GM12878 (cell line): ENCODE results near the gene ELK3. TPM values are rescaled to one million over a fixed set of nuclear protein-coding genes. Genes with fewer than 3 reads are reported as not detected.
A peak's percentile ranks its signal among the peaks of the same experiment; 100 is the strongest.

Source experiments
- ATAC-seq: fragments of 200-7000 bp; cut with Tn5 transposase; 3 replicates; pipeline ENCODE4 v1.9.1; 2020; ENCODE audit warnings: mild to moderate bottlenecking, moderate library complexity
- BruUV-seq: library from RNA; stranded (reverse); fragments of 400-500 nt; replicated peaks from 2 replicates; lab custom pipeline; 2021; lab: Mats Ljungman, UMichigan
- CTCF ChIA-PET: fragments of 300-600 bp; sonication (Branson Sonifier 250); formaldehyde crosslinking; extraction: SDS; loops from one replicate; lab custom pipeline; 2021; ENCODE audit warnings: inconsistent platforms; lab: Yijun Ruan, JAX
- POLR2A ChIA-PET: fragments of 350-600 bp; formaldehyde crosslinking; extraction: SDS; loops from one replicate; lab custom pipeline; 2021; ENCODE audit warnings: inconsistent platforms; lab: Charles Lee
- RAD21 ChIA-PET: fragments of 300-600 bp; sonication (Branson Sonifier 250); formaldehyde crosslinking; loops from one replicate; lab custom pipeline; 2023; ENCODE audit warnings: antibody characterized with exemption; ENCODE audit not compliant: unreplicated experiment; lab: Charles Lee
- SMC1A ChIA-PET: fragments of 300-600 bp; sonication (Branson Sonifier 250); formaldehyde crosslinking; loops from one replicate; lab custom pipeline; 2023; ENCODE audit not compliant: unreplicated experiment, uncharacterized antibody; lab: Charles Lee
- DNase-seq: peaks from one replicate; pipeline ENCODE4 v3.0.0-alpha.2; 2011; ENCODE audit warnings: low read depth, low spot score
- FAIRE-seq: peaks from 3 replicates; lab custom pipeline; 2011; peaks lifted over from hg19 to GRCh38; lab: Jason Lieb, UNC
- H2AFZ ChIP-seq: 2 replicates; pipeline ENCODE4 v1.6.0; 2011; ENCODE audit warnings: low read depth, low read length, control low read depth; ENCODE audit not compliant: control insufficient read depth
- H3K27ac ChIP-seq: 2 replicates; pipeline ENCODE4 v1.5.1; 2011; ENCODE audit warnings: control low read depth; ENCODE audit not compliant: control insufficient read depth, insufficient read depth
- H3K27me3 ChIP-seq, 2 experiments: replicated peaks in 1 of 2; 2 replicates each; pipeline versions ENCODE4 v1.6.0 to v1.6.1; 2011; ENCODE audit warnings: low read length in 1 of 2; ENCODE audit not compliant: control insufficient read depth in 2 of 2, insufficient read depth in 2 of 2
- H3K36me3 ChIP-seq, 2 experiments: 2 replicates each; pipeline ENCODE4 v1.5.1; 2011; ENCODE audit warnings: low read length in 1 of 2; ENCODE audit not compliant: control insufficient read depth in 2 of 2, insufficient read depth in 2 of 2
- H3K4me1 ChIP-seq: 2 replicates; pipeline ENCODE4 v1.6.1; 2011; ENCODE audit warnings: mild to moderate bottlenecking, low read length, moderate library complexity, mixed read lengths; ENCODE audit not compliant: control insufficient read depth, insufficient read depth
- H3K4me2 ChIP-seq: 2 replicates; pipeline ENCODE4 v1.6.0; 2011; ENCODE audit warnings: control low read depth; ENCODE audit not compliant: control insufficient read depth, insufficient read depth
- H3K4me3 ChIP-seq: fragments of 200-600 bp; sonication (generic); 2 replicates; pipeline ENCODE4 v1.5.1; 2016
- H3K79me2 ChIP-seq: 2 replicates; pipeline ENCODE4 v1.6.0; 2011; ENCODE audit warnings: low read length; ENCODE audit not compliant: control insufficient read depth, insufficient read depth
- H3K9ac ChIP-seq: 2 replicates; pipeline ENCODE4 v1.8.0; 2011; ENCODE audit warnings: low read length, control low read depth, mixed read lengths; ENCODE audit not compliant: control insufficient read depth, insufficient read depth
- H3K9me3 ChIP-seq: replicated peaks from 3 replicates; pipeline ENCODE4 v1.5.1; 2011; ENCODE audit warnings: mild to moderate bottlenecking, low read length; ENCODE audit not compliant: control insufficient read depth, insufficient read depth
- H4K20me1 ChIP-seq: 2 replicates; pipeline ENCODE4 v1.6.0; 2011; ENCODE audit not compliant: control insufficient read depth, insufficient read depth
- CEBPB ChIP-seq, 2 experiments: fragments of 150-350 bp in 1 of 2; IDR thresholded peaks; 2 replicates each; pipeline ENCODE4 v1.6.1; 2012 to 2014; ENCODE audit warnings: low read depth in 2 of 2, low read length in 2 of 2, borderline replicate concordance in 1 of 2, inconsistent platforms in 1 of 2
- CHD4 ChIP-seq: fragments of 200-600 bp; sonication (generic); IDR thresholded peaks from 2 replicates; pipeline ENCODE4 v1.6.1; 2016; ENCODE audit warnings: mild to moderate bottlenecking
- EED ChIP-seq: sonication (generic); IDR thresholded peaks from 2 replicates; pipeline ENCODE4 v1.6.1; 2016; ENCODE audit warnings: antibody characterized with exemption, low read depth
- ETV6 ChIP-seq, 2 experiments: fragments of 450-650 bp in 1 of 2; IDR thresholded peaks in 1 of 2; conservative IDR thresholded peaks in 1 of 2; 2 replicates each; pipeline ENCODE4 v1.6.1; 2014; ENCODE audit warnings: antibody characterized with exemption in 1 of 2, borderline replicate concordance in 1 of 2, low read depth in 1 of 2, mild to moderate bottlenecking in 1 of 2, moderate library complexity in 1 of 2
- FOS ChIP-seq: IDR thresholded peaks from 3 replicates; pipeline ENCODE4 v1.6.1; 2011; ENCODE audit warnings: borderline replicate concordance; ENCODE audit not compliant: insufficient read length; ENCODE audit errors: extremely low read depth
- IRF3 ChIP-seq: fragments of 450-650 bp; IDR thresholded peaks from 2 replicates; pipeline ENCODE4 v1.6.1; 2014; ENCODE audit warnings: mild to moderate bottlenecking
- IRF4 ChIP-seq: IDR thresholded peaks from 2 replicates; pipeline ENCODE4 v1.6.1; 2011; ENCODE audit warnings: low read depth, low read length
- JUNB ChIP-seq: IDR thresholded peaks from 2 replicates; pipeline ENCODE4 v1.6.1; 2016; ENCODE audit warnings: antibody characterized with exemption, mild to moderate bottlenecking
- MEF2B ChIP-seq: fragments of 450-650 bp; IDR thresholded peaks from 2 replicates; pipeline ENCODE4 v1.6.1; 2018; ENCODE audit warnings: mild to moderate bottlenecking, moderate library complexity; ENCODE audit not compliant: partially characterized antibody, poor library complexity, severe bottlenecking
- MLLT1 ChIP-seq: fragments of 450-650 bp; IDR thresholded peaks from 2 replicates; pipeline ENCODE4 v1.6.1; 2016; ENCODE audit warnings: mild to moderate bottlenecking
- MXI1 ChIP-seq: fragments of 150-350 bp; IDR thresholded peaks from 2 replicates; pipeline ENCODE4 v1.6.1; 2011; ENCODE audit warnings: low read depth, mild to moderate bottlenecking, inconsistent platforms, low read length, improper control_type of control experiment
- NRF1 ChIP-seq: conservative IDR thresholded peaks from 2 replicates; pipeline ENCODE4 v1.6.1; 2011; ENCODE audit warnings: mild to moderate bottlenecking, low read depth, low read length, improper control_type of control experiment
- PAX8 ChIP-seq: fragments of 450-650 bp; IDR thresholded peaks from 2 replicates; pipeline ENCODE4 v1.6.1; 2017; ENCODE audit warnings: mild to moderate bottlenecking, moderate library complexity
- RAD21 ChIP-seq: IDR thresholded peaks from 2 replicates; pipeline ENCODE4 v1.6.1; 2011; ENCODE audit warnings: mild to moderate bottlenecking, low read depth, low read length, moderate library complexity; ENCODE audit not compliant: insufficient read depth
- SIN3A ChIP-seq: IDR thresholded peaks from 2 replicates; pipeline ENCODE4 v1.6.1; 2012; ENCODE audit warnings: low read depth, low read length, improper control_type of control experiment
- TCF12 ChIP-seq: IDR thresholded peaks from 2 replicates; pipeline ENCODE4 v1.6.1; 2011; ENCODE audit warnings: low read depth, mild to moderate bottlenecking, low read length
- TCF7 ChIP-seq: IDR thresholded peaks from 2 replicates; pipeline ENCODE4 v1.6.1; 2014; ENCODE audit warnings: antibody characterized with exemption, borderline replicate concordance
- WRNIP1 ChIP-seq: IDR thresholded peaks from 2 replicates; pipeline ENCODE4 v1.6.1; 2011; ENCODE audit warnings: low read depth, low read length, improper control_type of control experiment, borderline replicate concordance
- ZNF622 ChIP-seq: fragments of 450-650 bp; IDR thresholded peaks from 2 replicates; pipeline ENCODE4 v1.6.1; 2017; ENCODE audit warnings: mild to moderate bottlenecking, inconsistent platforms
- WGBS: methylation state at CpG from one replicate; pipeline ENCODE4 v1.1.6; 2016; ENCODE audit warnings: low lambda C conversion rate; ENCODE audit not compliant: insufficient replicate concordance, insufficient coverage; ENCODE audit errors: missing lambda C conversion rate; 5-methylcytosine and 5-hydroxymethylcytosine counted together
- in situ Hi-C: fragments of 300-500 bp; cut with MboI; formaldehyde crosslinking; loops from 9 replicates; pipeline ENCODE4 v1.14.3; 2018; ENCODE audit warnings: mixed read lengths
- intact Hi-C: fragments of 100-400 bp; cut with micrococcal nuclease; formaldehyde crosslinking; loops from one replicate; pipeline ENCODE4 v1.14.2; 2022; ENCODE audit not compliant: unreplicated experiment
- polyA plus RNA-seq, 11 experiments: library from polyadenylated mRNA; depleted of rRNA in 4 of 11; unstranded in 6 of 11; stranded (reverse) in 5 of 11; fragments of >200 nt; fragmentation: Nextera tagmentation in 4 of 11; fragmentation: Illumina TruSeq in 1 of 11; extraction: Ambion mirVana in 4 of 11; extraction: Trizol in 1 of 11; gene quantifications; 1 replicate in 1 of 11; 2 replicates in 10 of 11; pipeline versions ENCODE4 v1.2.1 to v1.2.3, GENCODE V29; 2011 to 2016; ENCODE audit warnings: inconsistent platforms in 2 of 11, missing spikeins in 2 of 11, low read depth in 1 of 11
- total RNA-seq, 4 experiments: library from RNA; depleted of rRNA in 3 of 4; stranded (reverse); fragments of >200 nt in 3 of 4; fragmentation: Illumina TruSeq in 1 of 4; extraction: Trizol in 1 of 4; gene quantifications; 2 replicates each; pipeline versions ENCODE4 v1.2.1 to v1.2.3, GENCODE V29; 2013 to 2021
- TF ChIP-seq, protein P1 (sequence below): fragments of 450-650 bp; IDR thresholded peaks from 2 replicates; pipeline ENCODE4 v1.6.1; 2018; ENCODE audit warnings: borderline replicate concordance, mild to moderate bottlenecking; ENCODE audit not compliant: partially characterized antibody

ELK3 gene
- total and polyA plus RNA-seq, 10 of the 15 experiments (the other 5 are each of a cell fraction or from before 2014, with no cell fraction given), result 0.37 to 4.8 (median 0.88) TPM

DNA sequence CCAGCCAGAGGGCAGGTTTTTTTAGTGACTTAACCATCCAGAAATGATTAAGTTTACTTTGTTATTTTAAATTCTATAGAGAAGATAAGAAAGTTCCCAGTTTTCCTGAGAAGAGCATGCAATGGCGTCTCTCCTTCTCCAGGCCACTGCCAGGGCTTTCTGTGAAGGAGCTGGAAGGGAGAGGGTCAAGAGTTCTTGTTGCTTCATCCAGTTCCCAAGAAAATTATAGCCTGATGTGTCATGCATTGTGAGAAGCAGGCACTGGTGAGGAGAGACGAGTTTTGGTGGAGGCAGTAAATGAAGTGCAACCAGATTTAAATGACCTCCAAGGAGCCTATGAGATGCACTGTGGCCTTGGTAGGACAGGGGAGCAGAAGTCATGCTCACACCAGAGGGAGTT lies 14.2 kb downstream of the ELK3 start:
- FAIRE-seq (no peak), DNase-seq (no peak), ATAC-seq (peak; percentile 16; the same call in 2 of the 3 replicates)
- RAD21 ChIA-PET, result no interaction called here
- intact Hi-C loops, result no loop called here
- no peak for TF ChIP-seq ZNF622
- no peak for TF ChIP-seq MLLT1
- no peak for TF ChIP-seq EED
- TF ChIP-seq PAX8, result no peak
- TF ChIP-seq, protein P1, sequence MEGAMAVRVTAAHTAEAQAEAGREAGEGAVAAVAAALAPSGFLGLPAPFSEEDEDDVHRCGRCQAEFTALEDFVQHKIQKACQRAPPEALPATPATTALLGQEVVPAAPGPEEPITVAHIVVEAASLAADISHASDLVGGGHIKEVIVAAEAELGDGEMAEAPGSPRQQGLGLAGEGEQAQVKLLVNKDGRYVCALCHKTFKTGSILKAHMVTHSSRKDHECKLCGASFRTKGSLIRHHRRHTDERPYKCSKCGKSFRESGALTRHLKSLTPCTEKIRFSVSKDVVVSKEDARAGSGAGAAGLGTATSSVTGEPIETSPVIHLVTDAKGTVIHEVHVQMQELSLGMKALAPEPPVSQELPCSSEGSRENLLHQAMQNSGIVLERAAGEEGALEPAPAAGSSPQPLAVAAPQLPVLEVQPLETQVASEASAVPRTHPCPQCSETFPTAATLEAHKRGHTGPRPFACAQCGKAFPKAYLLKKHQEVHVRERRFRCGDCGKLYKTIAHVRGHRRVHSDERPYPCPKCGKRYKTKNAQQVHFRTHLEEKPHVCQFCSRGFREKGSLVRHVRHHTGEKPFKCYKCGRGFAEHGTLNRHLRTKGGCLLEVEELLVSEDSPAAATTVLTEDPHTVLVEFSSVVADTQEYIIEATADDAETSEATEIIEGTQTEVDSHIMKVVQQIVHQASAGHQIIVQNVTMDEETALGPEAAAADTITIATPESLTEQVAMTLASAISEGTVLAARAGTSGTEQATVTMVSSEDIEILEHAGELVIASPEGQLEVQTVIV, result no peak
- TF ChIP-seq NRF1, result no peak
- no peak for TF ChIP-seq WRNIP1
- TF ChIP-seq TCF7, result no peak
- TF ChIP-seq JUNB, result no peak
- no peak for TF ChIP-seq ETV6 (conservative IDR thresholded peaks at IDR 0.05 in 1 of 2, IDR thresholded peaks at IDR 0.05 in 1 of 2; ENCODE audit: borderline replicate concordance in 1 of 2, low read depth in 1 of 2)
- no peak for TF ChIP-seq MEF2B
- no peak for TF ChIP-seq IRF4
- TF ChIP-seq FOS, result no peak
- no peak for TF ChIP-seq RAD21
- no peak for TF ChIP-seq TCF12
- TF ChIP-seq CEBPB (IDR thresholded peaks at IDR 0.05; ENCODE audit: borderline replicate concordance in 1 of 2, low read depth in 2 of 2, low read length in 2 of 2), result no peak
- no peak for TF ChIP-seq SIN3A
- TF ChIP-seq IRF3, result no peak
- TF ChIP-seq MXI1, result no peak
- no peak for TF ChIP-seq CHD4
- no peaks in the 10 kb centered on the region for H4K20me1 ChIP-seq
- H3K9me3 ChIP-seq, result peaks cover 3% of the 10 kb centered on the region
- H3K4me2 ChIP-seq, result no peak overlapping the region
- no peaks in the 10 kb centered on the region for H3K36me3 ChIP-seq
- CTCF ChIA-PET, result interaction anchor here (1.3 to 8.8 kb wide), 4 partner anchors 15 to 308 kb away, joined by 4 to 167 read pairs (median 18); no protein-coding TSS in a partner anchor
- 60% methylated on average over 2 of the region's 2 CpGs for WGBS
- no peak overlapping the region for H2AFZ ChIP-seq
- no peak overlapping the region for H3K4me3 ChIP-seq
- in situ Hi-C loops, result no loop called here
- no peaks in the 10 kb centered on the region for H3K27me3 ChIP-seq
- SMC1A ChIA-PET, result interaction anchor here (0.6 to 4.5 kb wide), 5 partner anchors 8 to 177 kb away, joined by 3 to 20 read pairs (median 3); no protein-coding TSS in a partner anchor
- no TSS peak for BruUV-seq
- H3K79me2 ChIP-seq, result no peaks in the 10 kb centered on the region
- peaks cover 28% of the 10 kb centered on the region for H3K4me1 ChIP-seq
- no peak overlapping the region for H3K27ac ChIP-seq
- H3K9ac ChIP-seq, result no peak overlapping the region
- POLR2A ChIA-PET, result no interaction called here
